Spinal cord (tissue), 10 donors: ENCODE measurements around the gene EHD4. TPM values are rescaled to one million over a fixed set of nuclear protein-coding genes. Genes with fewer than 3 reads are reported as not detected.

Experiments
- DNase-seq, 6 donors: peaks; one replicate each; pipeline versions ENCODE4 v3.0.0 to v3.0.0-alpha.2; 2013 to 2015; ENCODE audit warnings: low spot score in 6 of 6, low read depth in 4 of 6
- H3K27ac ChIP-seq: one replicate; pipeline ENCODE4 v1.5.1; 2013; ENCODE audit warnings: low read depth, low read length, control low read depth
- H3K27me3 ChIP-seq: one replicate; pipeline ENCODE4 v1.6.1; 2013; ENCODE audit warnings: low read length; ENCODE audit not compliant: control insufficient read depth, insufficient read depth
- H3K36me3 ChIP-seq: one replicate; pipeline ENCODE4 v1.6.1; 2013; ENCODE audit warnings: low read length; ENCODE audit not compliant: control insufficient read depth, insufficient read depth
- H3K4me1 ChIP-seq: one replicate; pipeline ENCODE4 v1.6.1; 2013; ENCODE audit warnings: low read length; ENCODE audit not compliant: control insufficient read depth, insufficient read depth
- H3K4me3 ChIP-seq: one replicate; pipeline ENCODE4 v1.5.1; 2013; ENCODE audit warnings: low read depth, low read length, control low read depth
- H3K9me3 ChIP-seq: one replicate; pipeline ENCODE4 v1.6.1; 2013; ENCODE audit warnings: low read length; ENCODE audit not compliant: control insufficient read depth, insufficient read depth
- WGBS: methylation state at CpG from one replicate; pipeline ENCODE4 v1.1.5; 2013; ENCODE audit warnings: missing lambda C conversion rate; ENCODE audit not compliant: insufficient coverage; 5-methylcytosine and 5-hydroxymethylcytosine counted together
- polyA plus RNA-seq, 2 donors: library from polyadenylated mRNA; unstranded; fragments of 120-200 nt; gene quantifications; one replicate each; pipeline ENCODE4 v1.2.1, GENCODE V29; 2013; ENCODE audit not compliant: insufficient read length in 2 of 2
- total RNA-seq, 2 donors: library from RNA; depleted of rRNA in 1 of 2; stranded (reverse); fragments of 120-200 nt in 1 of 2; fragments of >200 nt in 1 of 2; gene quantifications; one replicate each; pipeline versions ENCODE4 v1.2.3 to v1.2.4, GENCODE V29; 2013 to 2014
- donor health status: healthy.

The EHD4 gene
- total and polyA plus RNA-seq, 4 donors = 6.8 to 12.3 (median 8.5) TPM

DNA sequence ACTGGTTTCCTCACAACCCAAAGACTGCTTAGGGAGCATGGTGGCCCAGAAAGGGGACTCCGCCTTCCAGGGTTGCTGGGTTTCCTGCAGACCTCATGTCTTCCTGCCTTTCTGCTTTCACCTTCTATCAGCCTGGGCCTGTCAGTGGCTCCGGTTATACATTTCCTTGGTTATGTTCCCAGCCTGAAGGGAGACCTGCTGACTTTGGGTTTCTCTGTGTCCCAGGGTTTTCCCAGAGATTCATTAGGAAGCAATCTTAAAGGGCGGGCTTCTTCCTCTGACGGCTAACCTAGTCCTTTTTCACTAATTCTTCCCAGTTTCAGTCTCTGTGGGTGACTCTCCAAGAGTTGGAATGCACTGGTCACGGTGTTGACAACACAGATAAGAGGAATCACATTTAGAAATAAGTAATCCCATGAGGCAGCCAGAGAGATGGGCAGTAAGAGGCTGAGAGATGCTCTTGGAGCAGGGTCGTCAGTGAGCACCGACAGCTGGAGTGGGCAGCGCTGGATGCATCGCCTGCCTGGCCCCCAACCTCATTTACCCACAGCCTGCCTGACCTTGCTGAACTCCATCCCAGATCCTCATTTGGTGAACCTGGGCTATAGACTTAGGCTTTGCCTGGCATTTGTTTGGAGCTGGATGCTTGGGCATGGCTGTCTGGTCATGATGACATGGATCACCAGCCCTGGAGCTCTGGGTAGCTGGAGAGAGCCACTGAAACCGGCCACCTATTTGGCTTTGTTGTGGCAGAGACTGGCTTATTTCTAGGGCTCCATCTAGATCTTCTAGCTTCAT, 10.0 kb upstream of the EHD4 start:
- H3K4me1 ChIP-seq = no peaks in the 10 kb centered on the region
- 83% methylated on average over 7 of the region's 10 CpGs for WGBS
- no peaks in the 10 kb centered on the region for H3K36me3 ChIP-seq
- no peak for DNase-seq
- H3K27me3 ChIP-seq = peaks cover 2% of the 10 kb centered on the region
- no peaks in the 10 kb centered on the region for H3K9me3 ChIP-seq
- H3K27ac ChIP-seq = no peak overlapping the region
- H3K4me3 ChIP-seq = no peak overlapping the region

DNA sequence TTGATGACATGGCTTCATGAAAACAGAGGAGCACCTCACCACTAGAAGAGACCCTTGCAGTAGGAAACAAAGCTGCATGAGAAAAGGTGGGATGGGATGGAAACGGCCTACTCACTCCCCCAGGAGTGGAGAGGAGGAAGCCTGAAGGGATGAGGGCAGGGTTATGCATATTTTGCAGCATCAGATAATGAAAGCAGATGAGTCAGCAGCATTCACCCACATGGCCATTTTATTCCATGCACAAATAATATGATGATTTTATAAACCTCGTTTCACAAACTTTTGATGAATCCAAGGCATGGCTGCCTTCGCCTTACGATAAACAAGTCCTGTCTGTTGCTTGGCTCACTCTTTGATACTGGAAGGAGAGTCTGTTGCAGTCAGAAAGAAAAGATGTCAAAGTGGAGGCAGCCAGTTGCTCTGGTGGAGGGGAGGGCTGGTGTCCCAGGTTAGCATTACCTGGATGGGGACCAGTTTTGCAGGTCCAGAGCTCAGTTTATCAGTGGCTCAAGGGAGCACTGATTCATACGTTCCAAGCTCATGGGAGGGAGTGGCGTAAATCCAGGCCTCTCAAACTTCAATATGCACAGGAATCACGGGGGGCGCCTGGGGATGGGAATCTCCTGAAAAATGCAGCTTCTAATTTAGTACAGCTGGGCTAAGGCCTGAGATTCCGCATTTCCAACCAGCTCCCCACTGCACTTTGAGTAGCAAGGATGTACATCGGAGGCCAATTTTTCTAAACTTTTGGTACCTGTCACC, 9.2 kb upstream of the EHD4 start:
- Histone ChIP-seq H3K27me3 (peaks cover 2% of the 10 kb centered on the region), H3K4me3 (no peak overlapping the region), H3K4me1 (no peaks in the 10 kb centered on the region), H3K36me3 (no peaks in the 10 kb centered on the region), H3K9me3 (no peaks in the 10 kb centered on the region), H3K27ac (no peak overlapping the region)
- no peak for DNase-seq
- 91% methylated on average over 9 of the region's 10 CpGs for WGBS

DNA sequence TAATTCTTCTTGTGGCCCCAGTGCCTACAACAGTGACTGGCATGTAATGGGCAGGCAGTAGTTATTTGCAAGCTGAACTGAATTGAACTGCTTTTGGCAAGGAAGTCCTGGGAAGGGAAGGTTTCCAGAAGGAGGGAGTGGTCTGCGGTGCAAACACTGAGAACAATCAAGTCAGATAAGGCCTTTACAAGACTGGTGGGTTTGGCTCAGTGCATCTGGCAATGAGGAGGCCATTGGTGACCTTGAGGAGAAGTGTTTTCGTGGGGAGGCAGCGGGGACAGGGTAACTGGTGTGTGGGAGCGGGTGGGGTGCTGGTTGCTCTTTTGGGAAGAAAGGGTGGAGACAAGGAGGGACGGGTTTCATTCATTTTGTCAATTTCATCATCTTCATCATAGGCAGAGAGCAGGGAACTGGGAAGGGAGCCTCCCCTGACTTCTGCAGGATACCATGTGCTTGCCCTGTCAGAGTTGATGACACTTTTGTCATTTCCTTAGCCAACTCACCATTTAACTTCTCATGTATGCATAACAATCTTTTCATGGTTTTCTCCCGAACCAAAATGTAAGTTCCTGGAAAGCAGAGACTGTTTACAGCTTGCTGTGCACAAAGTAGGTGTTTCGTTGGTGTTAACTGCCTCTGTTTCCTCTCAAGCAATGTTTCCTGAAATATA, 8.4 kb upstream of the EHD4 start:
- no peak for DNase-seq
- Histone ChIP-seq H3K27me3 (peaks cover 2% of the 10 kb centered on the region), H3K27ac (no peak overlapping the region), H3K4me1 (no peaks in the 10 kb centered on the region), H3K9me3 (no peaks in the 10 kb centered on the region), H3K36me3 (no peaks in the 10 kb centered on the region), H3K4me3 (no peak overlapping the region)
- WGBS = 86% methylated on average over 4 of the region's 7 CpGs

DNA sequence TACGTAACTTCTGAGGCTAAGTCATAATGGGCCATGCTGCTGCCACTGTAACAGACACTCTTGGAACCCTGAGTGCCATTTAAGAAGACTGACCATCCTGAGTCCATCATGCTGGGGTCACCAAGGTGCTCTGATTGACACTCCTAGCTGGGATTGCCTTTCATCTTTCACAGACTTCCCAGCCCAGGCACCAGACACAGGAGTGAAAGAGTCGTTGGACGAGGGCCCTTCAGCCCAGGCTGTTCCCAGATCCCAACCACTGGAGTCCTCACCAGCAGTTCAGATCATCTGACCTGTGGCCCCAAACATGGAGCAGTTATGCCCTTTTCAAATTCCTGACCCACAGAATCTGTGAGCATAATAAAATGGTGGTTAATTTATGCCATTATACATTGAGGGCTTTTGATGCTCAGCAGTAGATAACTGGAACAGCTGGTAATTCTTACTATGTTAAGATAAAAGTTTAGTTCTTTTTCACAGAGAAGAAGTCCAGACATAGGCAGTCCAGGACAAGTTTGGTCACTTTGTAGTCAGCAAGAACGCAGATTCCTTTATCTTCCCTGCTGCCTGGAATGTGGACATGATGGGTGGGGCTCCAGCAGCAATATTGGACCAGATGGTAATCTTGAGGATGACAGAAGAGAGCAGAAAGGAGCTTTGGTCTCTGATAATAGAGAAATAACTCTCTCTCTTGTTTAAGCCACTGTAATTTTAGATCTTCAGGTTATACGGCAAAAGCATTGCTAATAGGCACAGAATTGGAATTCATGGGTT, 7.3 kb upstream of the EHD4 start:
- 88% methylated on average over 5 of the region's 5 CpGs for WGBS
- Histone ChIP-seq H3K9me3 (no peaks in the 10 kb centered on the region), H3K27ac (no peak overlapping the region), H3K4me1 (no peaks in the 10 kb centered on the region), H3K36me3 (no peaks in the 10 kb centered on the region), H3K27me3 (peaks cover 2% of the 10 kb centered on the region), H3K4me3 (no peak overlapping the region)
- no peak for DNase-seq

DNA sequence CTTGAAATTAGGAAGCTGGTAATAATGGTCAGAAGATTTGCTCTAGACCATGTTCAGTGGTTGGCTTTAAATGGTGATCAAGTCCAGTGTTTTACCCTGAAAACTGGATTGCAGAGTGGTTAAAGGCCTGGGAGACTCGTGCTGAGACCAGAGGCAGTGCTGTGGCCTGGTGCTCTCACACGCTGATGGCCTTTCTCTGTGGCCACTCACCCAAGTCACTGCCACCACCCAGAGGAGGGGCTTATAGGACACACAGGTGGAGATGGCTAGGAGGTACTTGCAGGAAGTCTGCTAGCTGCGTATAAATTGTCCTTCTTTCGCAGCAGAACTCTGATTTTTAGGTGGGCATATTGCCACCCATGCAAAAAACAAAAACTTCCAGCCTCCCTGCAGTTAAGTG, 6.2 kb upstream of the EHD4 start:
- no peak overlapping the region for H3K4me3 ChIP-seq
- no peaks in the 10 kb centered on the region for H3K36me3 ChIP-seq
- WGBS = no CpG with 5 or more reads among the region's 4 CpGs
- H3K27ac ChIP-seq = no peak overlapping the region
- no peaks in the 10 kb centered on the region for H3K4me1 ChIP-seq
- peaks cover 5% of the 10 kb centered on the region for H3K27me3 ChIP-seq
- DNase-seq = no peak
- H3K9me3 ChIP-seq = no peaks in the 10 kb centered on the region

DNA sequence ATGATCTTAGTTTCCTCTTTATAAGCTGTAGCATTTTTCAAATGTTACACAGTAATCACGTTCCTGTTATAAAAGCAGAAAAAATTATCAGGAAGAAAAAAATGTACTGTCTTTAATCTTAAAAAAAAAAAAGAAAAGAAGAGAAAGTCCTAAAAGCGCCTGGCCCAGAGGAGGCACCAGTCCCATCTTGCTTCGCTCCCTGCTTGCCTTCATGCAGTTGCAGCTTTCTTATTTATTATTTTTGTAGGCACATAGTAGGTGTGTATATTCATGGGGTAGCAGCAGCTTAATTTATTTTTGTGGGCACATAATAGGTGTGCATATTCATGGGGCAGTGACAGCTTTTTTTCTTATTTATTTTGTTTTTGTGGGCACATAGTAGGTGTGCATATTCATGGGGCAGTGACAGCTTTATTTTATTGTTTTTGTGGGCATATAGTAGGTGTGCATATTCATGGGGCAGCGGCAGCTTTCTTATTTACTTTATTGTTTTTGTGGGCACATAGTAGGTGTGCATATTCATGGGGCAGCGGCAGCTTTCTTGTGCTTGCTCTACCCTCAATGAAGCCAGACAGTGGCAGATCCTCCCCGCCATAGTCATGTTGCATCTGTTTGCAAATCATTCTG, 5.5 kb upstream of the EHD4 start:
- H3K36me3 ChIP-seq = no peaks in the 10 kb centered on the region
- no peaks in the 10 kb centered on the region for H3K9me3 ChIP-seq
- peaks cover 4% of the 10 kb centered on the region for H3K4me1 ChIP-seq
- no peak overlapping the region for H3K4me3 ChIP-seq
- no peak overlapping the region for H3K27ac ChIP-seq
- WGBS = 84% methylated on average over 2 of the region's 6 CpGs
- peaks cover 5% of the 10 kb centered on the region for H3K27me3 ChIP-seq
- DNase-seq = no peak

DNA sequence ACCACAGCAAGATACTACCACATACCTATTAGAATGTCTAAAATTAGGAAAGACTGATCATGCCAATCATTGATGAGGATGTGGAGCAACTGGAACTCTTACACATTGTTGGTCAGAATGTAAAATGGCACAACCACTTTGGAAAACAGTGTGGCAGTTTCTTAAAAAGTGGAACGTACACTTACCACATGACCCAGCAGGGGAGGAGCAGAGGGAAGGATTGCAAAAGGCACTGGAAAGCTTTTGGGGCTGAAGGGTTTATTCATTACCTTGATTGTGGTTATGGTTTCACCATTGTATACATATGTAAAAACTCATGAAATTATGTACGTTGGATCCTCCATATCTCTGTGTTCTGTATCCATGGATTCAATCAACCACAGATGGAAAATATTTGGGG, 3.3 kb upstream of the EHD4 start:
- Histone ChIP-seq H3K27me3 (peaks cover 5% of the 10 kb centered on the region), H3K36me3 (no peaks in the 10 kb centered on the region), H3K27ac (no peak overlapping the region), H3K9me3 (no peaks in the 10 kb centered on the region), H3K4me3 (no peak overlapping the region), H3K4me1 (peaks cover 11% of the 10 kb centered on the region)
- no peak for DNase-seq
- no CpG with 5 or more reads among the region's 2 CpGs for WGBS

DNA sequence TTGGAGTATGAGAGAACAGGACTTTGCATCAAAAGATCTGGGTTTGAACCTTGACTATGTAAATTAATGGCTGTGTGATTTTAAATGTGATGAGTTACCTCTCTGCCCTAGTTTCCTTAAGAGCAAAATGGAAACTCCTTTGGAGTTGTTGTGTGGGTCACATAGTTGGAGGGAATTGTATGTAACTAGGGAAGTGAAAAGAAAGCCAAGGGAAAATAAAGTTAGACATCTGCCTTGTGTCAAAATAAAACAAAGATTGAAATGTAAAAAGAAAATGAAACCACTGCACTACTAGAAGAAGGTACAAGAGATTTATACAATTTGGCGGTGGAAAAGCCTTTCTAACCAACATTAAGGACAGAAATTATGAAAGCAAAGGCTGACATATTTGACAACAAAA, 1.7 kb upstream of the EHD4 start:
- Histone ChIP-seq H3K4me3 (no peak overlapping the region), H3K36me3 (no peaks in the 10 kb centered on the region), H3K27me3 (peaks cover 5% of the 10 kb centered on the region), H3K4me1 (peaks cover 11% of the 10 kb centered on the region), H3K9me3 (no peaks in the 10 kb centered on the region), H3K27ac (no peak overlapping the region)
- WGBS = no CpG with 5 or more reads among the region's 1 CpG
- DNase-seq = no peak

DNA sequence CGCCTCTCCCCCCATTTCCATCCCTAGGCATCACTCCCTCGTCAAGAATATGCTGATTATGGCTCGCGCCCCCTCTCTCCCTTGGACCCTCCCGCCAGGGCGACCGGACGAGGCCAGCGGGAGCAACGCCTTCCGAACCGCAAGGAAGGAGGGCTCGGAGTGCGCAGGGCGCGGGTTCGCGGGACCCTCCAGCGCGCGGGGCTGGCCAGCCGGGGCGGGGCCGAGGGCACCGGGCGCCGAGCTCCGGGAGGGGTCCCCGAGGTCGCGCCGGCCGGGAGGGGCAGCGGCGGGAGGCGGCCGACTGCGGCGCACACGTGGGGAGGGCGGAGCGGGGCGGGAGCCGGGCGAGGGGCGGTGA, 483 bp downstream of the EHD4 start:
- under 1% methylated on average over 46 of the region's 46 CpGs for WGBS
- DNase-seq = no peak
- H3K4me1 ChIP-seq = peaks cover 17% of the 10 kb centered on the region

More for the DNA sequence above, 483 bp downstream of the EHD4 start:
- Histone ChIP-seq H3K4me3 (peak overlapping the region; percentile 56), H3K9me3 (no peaks in the 10 kb centered on the region), H3K27ac (peak overlapping the region; percentile 64), H3K36me3 (no peaks in the 10 kb centered on the region), H3K27me3 (peaks cover 3% of the 10 kb centered on the region)
